Endometrium (tissue), 2 donors: ENCODE measurements around the gene RGS1.

ENCODE experiments used
- FAIRE-seq: peaks from 2 replicates; lab custom pipeline; 2012; peaks lifted over from hg19 to GRCh38; lab: Jason Lieb, UNC
- donor health status: control.
- donor health status: control.

RGS1 gene

DNA sequence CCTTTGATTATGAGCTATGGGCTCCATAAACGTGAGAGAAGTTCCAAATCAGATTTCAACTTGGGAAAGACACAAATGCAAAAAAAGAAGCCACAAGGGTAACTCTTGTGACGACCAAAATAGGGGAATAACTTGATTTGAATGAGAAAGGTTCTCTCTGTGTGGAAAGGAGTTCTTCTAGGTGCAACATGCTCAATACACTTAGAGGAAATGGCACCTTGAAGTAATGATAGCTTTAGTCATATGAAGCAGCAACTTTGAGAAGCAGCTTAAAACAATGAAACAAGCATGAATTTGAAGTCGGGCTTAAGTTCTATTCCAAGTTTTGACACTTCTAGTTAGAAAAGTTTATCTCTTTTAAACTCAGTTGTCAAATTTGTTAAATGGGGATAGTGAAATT is 21.8 kb upstream of the RGS1 start:
- FAIRE-seq, result no peak

DNA sequence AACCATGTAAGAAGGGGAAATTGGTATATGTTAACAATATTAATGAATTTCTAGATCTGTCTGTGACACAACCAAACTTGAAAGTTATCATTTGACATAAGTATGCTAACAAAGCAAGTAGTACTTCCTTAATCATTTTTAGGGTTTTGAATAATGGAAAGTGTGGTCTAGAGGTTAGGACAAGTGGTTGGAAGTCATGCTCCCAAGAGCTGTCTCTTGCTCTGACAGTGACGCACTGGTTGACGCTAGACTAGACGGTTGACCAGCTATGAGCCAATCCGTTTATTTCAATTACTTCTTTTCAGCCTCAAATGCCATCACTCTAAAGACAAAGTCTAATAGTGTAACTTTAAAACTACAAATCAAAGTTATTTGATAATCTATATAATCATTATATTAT is 20.7 kb upstream of the RGS1 start:
- no peak for FAIRE-seq

DNA sequence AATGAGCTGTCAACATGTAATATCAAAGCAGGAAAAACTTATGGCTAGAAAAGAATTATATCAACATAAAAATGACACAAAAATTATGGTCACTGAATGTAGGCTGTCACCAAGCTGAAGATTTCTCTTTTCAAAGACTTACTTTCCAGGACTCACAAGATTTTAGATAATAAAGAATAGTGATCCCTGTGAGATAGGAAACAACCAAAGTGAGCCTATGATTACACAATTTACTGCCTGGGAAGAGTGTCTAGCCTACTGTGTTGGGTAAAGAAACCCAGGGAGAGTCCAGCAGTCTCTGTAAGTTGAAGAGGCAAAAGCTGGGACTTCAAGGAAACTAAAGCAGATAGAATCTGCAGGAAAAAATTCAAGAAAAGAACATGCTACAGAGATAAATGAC is 20.2 kb upstream of the RGS1 start:
- FAIRE-seq, result no peak

DNA sequence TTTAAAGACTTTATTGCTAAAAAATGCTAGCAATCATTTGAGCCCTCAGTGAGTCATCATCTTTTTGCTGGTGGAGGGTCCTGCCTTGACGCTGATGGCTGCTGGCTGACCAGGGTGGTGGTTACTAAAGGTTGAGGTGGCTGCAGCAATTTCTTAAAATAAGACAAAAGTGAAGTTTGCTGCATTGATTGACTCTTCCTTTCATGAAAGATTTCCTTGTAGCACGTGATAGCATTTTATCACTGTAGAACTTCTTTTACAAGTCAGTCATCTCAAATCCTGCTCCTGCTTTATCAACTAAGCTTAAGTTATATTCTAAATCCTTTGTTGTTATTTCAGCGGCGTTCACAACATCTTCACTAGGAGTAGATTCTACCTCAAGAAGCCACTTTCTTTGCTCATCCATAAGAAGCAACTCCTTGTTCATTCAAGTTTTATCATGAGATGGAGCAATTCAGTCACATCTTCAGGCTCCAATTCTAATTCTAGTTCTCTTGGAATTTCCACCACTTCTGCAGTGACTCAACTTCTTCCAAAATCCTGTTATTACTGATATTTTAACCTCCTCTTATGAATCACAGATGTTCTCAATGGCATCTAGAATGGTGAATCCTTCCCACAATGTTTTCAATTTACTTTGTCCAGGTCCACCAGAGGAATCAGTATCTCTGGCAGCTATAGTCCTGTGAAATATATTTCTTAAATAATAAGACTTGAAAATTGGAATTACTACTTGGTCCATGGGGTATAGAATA is 17.6 kb upstream of the RGS1 start:
- no peak for FAIRE-seq

DNA sequence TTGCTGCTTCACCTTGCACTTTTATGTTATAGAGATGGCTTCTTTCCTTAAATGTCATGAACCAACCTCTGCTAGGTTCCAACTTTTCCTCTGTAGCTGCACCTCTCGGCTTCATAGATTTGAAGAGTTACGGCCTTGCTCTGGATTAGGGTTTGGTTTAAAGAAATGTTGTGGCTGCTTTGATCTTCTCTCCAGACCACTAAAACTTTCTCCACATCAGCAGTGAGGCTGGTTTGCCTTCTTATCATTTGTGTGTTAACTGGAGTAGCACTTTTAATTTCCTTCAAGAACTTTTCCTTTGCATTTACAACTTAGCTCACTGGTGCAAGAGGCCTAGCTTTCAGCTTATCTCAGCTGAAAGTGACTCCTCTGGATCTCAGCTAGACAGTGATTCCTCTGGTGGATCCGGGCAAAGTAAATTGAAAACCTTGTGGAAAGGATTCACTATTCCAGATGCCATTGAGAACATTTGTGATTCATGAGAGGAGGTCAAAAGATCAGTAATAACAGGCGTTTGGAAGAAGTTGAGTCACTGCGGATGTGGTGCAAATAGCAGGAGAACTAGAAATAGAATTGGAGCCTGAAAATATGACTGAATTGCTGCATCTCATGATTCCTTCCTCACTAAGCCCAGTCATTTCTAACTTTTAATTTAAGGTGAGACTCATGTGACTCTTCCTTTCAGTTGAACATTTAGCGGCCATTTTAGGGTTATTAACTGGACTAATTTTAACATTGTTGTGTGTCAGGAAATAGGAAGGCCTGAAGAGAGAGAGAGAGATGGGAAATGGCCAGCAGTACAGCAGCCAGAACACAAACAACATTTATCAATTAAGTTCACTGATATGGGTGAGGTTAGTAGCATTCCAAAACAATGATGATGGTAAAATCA is 16.2 kb upstream of the RGS1 start:
- no peak for FAIRE-seq

DNA sequence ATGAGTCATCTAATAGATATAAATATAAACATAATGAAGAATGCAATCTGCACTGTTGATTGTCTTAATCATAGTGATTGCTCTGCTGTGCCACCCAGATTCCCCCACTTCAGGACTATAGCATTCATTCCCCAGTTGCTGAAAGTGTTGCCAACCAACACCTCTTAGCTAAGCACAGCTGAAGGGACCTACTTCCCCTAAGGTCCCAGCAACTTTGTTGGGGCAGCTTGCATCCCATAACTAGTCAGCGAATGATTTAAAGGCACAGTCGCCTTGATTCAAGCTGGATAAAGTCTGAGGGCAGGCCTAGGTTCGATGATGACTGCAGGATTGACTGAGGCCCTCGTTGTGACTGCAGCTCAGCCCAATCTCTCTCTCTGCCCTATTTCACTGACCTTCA is 14.3 kb upstream of the RGS1 start:
- no peak for FAIRE-seq

DNA sequence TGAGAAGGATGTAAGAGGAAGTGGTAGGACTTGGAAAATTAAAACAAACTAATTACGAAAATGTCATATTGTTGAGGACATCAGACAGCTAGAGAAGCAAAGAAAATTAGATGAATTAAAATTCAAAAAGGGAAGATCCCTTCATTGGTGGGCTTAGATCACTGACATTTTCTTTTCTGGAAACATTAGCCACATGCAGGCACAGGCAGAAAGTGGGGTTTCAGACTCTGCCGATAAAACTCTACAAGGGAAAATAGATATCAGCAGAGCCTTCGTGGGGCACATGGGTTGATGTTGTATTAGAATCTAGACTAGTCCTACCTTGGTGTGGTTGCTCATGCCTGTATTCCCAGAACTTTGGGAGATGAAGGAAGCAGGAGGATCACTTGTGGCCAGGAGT is 12.4 kb upstream of the RGS1 start:
- no peak for FAIRE-seq

DNA sequence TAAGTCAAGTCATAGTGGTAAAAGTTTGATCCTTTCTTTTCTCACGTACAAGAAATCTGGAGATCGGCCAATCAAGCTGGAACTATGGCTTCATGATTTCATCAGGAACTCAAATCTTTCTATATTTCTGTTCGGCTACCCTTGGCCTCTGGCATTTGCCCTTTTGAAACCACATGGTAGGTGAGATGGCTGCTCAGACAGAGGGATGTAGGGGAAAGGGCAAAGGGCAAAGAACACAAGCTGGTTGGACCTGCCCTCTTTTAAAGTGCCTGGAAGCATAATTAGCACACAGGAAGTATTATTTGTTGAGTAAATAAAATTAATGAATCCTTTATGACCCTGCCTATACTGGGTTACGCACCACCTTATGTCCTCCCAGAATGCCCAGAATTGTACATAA is 11.5 kb upstream of the RGS1 start:
- no peak for FAIRE-seq

DNA sequence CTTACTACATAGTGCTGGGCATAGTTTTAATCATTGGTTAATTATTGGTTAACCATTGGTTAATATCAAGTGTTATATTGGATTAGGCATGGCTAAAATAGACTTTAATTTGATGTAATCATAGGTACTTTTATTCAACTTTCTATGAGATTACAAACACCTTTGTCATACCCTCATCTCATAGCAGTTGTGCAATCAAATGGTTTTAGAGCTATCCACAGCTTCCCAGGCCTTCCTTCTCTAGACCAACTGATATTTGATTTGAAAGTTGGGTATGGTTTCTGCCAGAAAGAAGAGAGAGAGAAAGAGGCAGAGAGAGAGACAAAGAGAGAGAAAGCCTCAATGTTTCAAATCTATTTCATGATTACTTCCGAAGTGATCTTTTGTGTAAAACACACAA is 9.6 kb upstream of the RGS1 start:
- no peak for FAIRE-seq

DNA sequence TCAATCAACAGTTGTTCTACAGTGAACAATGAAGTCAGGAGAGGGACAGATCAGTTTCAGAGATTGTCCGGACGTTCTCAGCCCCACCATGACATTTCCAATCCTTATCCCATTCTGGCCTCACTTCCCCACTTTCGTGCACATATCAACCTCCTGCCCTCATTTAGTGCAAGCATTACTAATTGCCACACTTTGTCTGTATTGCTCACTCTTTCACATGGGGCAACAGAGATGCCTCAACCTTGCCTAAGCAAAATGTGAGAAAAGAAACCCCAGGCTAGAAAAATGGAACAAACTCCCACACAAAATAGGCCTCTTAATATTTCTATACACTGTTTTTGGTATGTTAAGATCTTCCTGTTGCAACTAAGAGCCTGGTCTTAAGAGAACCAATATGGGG is 8.9 kb upstream of the RGS1 start:
- no peak for FAIRE-seq

DNA sequence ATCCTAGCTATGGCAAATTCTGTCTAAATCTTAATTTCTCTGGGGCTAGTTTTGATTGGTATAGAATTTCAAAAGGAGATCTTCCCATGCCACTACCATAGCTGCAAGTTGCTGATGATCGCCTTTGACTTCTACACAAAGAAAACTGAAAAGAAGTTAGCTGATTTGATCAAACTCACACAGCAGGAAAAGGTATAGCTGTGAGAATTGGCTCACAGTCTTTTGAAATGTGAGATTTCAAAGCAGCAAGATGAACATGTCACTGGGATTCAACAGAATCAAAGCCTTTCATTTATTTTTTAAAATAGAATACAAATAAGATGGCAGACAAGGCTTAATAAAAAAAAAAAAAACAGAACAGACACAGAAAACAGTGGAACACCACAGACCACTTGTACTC is 7.5 kb upstream of the RGS1 start:
- no peak for FAIRE-seq

DNA sequence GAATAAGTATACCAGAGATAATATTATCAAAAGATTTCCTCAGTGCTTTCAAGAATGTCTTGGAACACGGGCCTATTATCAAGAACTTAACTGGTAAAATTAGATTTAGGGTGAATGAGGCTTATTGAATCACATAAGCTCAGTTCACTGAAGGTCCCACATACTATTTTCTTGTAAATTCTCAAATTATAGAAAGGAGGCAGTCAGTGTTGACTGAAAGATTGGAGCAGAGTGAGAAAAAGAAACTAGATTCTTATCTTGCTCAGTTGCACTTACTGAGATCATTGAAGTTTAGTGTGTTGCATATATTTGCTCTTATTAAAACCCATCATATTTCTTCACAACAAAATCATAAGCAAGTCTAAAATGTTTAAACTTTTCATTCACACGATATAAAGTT is 3.9 kb upstream of the RGS1 start:
- FAIRE-seq, result no peak

DNA sequence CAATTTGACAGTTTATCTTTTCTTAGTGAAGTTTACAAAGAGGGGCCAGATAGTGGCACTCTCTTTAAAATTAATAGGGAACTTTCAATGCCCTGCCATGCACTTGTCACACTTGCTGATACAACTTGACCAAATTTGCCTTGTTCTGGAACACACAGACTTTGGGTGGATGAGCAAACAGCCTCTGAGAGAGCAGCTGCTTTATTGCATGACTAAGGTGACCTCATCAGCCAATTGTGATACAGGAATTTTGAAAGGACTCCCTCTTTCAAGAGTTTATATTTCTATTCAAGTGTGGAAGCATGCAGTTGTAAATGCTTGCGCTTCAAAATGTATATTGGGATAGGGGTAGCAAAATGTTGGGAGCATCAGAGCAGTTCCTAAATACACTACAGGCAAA is 2.1 kb upstream of the RGS1 start:
- FAIRE-seq, result no peak

DNA sequence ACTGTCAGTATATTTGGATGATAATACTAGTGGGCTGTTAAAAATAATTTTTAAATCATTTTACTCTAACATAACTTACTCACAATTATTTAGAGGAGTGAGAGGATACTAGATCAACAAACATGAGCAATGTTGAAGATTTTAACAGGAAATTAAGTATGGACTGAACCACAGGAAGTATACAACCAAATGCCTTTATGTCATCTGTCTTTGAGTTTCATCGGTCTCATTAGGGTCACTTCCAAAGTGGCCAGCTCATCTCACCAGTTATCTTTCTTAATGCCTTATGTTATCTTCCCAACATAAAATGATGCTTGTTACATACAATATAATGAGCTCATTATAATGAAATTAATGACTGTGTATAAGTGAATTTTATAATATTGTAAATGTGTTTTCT is 1.5 kb upstream of the RGS1 start:
- no peak for FAIRE-seq

DNA sequence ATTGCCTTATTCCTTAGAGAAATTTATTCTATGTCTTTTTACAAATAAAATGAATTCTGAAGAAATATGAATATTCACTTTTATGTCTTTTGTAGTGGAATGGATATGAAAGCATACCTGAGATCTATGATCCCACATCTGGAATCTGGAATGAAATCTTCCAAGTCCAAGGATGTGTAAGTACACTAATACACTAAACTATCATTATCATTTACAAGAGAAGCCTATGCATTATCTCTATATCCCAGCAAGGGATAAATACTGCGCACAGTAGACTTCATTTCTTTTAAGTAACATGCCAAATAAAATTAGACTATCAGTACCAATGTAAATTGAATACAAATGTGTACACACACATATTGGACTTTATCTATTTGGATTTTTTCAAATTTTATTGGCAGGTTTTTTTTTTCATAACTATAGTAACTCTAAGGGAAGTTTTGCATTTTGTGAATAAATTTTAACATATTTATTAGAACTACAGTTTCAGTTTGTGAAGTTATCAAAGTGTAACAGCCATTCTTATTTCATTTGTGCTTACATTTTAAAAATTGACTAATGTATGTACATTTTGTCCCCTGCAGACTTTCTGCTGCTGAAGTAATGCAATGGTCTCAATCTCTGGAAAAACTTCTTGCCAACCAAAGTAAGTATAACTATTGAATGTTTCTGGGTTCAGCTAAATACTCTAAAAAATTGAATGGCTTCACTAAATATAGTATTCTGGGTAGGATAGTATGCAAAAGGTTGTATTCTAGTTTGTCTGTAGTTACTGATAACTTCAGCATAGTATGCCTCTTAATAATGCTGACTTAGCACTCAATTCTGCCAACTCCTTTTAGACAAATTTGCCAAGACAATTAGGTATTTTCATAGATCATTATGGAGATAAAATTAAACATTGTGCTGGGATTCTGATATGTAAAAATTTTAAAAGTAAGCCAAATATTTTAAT is 894 bp downstream of the RGS1 start:
- FAIRE-seq, result no peak

DNA sequence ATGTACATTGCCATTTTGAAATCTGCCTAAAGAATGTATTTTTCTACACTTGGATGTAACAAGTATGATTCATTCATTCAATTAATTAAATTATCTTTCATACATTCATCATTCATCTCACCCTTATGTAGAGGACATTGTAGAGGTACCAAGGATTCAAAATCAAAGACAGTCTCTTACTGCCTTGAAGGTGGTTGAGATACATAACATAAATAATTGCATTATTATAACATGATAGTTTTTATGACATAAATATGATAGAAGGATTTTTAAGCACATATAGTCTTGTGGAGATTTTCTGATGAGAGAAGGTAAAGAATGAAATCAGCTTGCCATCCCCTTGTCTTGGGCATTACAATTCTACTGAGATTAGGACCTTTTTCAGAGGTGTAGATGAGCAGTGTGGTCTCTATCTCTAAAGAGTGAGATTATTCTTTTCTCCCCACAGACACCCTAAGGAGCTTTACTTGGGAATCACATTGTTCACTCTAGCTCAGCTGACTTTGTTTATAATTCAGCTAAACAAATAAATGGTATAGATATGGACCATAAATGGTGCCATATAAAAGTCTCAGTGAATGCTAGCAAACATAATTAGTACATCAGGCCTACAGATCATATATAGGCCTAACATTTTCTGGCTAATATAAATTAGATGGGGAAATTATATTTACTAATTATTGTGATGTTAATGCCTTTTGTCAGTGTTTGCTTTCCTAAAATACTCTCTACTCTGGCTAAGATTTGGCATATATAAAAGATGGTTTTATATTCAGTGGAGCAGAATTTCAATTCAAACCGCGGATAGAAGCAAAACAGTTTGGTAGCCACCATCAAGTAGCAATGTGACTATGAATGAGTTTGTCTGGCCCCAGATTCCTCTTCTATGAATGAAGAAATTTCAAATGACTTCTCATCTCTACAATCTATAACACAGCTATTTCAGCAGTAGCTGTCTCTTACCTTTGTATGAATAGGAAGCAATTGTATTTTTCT is 1.9 kb downstream of the RGS1 start:
- FAIRE-seq, result no peak

DNA sequence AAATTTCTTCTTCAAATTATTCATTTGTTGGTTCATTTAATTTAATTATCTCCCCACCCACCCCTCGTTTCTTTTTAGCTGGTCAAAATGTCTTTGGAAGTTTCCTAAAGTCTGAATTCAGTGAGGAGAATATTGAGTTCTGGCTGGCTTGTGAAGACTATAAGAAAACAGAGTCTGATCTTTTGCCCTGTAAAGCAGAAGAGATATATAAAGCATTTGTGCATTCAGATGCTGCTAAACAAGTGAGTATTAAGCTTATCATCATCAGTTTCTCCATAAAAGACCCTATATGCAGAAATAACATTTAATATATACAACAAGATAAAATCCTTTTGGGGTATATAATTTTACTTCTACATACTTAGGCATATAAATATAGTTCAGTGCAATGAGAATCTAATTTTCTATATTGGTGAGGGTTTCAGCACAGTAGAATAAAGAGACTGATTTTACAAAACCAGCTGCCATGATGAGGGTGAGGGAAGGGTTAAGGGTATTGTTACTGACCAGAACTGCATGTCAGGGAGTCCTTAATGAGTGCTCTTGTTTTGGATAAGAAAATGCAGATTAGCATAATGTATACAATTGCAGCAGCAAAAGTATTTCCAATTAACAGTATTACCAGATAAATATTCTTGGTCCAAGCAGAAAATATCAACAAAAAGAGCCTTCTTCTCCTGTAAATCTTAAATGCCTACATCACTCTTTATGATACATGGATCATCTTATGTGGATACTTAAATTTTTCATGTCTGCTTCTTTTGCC is 2.8 kb downstream of the RGS1 start:
- no peak for FAIRE-seq

DNA sequence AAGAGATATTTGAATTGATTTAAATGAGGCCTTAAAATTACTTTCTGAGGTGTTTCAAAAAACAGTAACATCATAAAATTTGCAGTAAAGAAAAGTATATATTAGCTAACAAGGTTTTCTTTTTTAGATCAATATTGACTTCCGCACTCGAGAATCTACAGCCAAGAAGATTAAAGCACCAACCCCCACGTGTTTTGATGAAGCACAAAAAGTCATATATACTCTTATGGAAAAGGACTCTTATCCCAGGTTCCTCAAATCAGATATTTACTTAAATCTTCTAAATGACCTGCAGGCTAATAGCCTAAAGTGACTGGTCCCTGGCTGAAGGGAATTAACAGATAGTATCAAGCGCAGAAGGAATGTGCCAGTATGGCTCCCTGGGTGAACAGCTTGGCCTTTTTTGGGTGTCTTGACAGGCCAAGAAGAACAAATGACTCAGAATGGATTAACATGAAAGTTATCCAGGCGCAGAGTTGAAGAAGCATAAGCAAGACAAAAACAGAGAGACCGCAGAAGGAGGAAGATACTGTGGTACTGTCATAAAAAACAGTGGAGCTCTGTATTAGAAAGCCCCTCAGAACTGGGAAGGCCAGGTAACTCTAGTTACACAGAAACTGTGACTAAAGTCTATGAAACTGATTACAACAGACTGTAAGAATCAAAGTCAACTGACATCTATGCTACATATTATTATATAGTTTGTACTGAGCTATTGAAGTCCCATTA is 3.6 kb downstream of the RGS1 start:
- FAIRE-seq, result no peak

DNA sequence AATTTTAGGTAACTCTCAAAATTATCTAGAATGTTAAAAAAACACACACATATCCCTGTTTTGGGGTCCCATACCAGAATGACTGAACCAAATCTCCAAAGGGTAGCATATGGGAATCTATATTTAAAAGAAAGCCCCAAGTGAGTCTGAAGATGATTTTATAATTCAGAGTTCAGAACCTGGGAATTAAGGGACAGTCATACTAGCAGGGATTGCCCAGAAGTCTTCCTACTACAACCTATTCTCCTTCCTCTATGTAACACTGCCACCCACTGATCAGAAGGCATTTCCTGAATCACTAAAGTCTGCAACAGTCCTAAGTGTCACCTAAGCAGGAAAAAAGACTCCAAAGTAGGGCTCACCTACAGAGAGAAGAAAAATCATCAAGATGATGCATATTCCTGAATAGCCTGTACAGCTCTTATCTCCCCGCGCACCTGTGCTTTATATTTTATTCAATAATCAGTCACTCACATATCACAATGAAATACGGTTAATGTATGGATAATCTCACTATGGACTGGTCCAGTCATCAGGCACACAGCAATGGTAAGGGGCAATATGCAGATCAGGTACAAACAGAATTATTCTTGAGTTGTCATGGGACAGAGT is 4.9 kb downstream of the RGS1 start:
- no peak for FAIRE-seq
